Activated CD8-positive, alpha-beta memory T cell treated with anti-CD3 and anti-CD28 coated beads, Interleukin-2, amount 10 ng/mL, durations not matched to agents 7 days and 5 days (primary cell): ENCODE data around the gene PSMD5. TPM values are rescaled to one million over a fixed set of nuclear protein-coding genes. Genes with fewer than 3 reads are reported as not detected.

Experiments
- ATAC-seq: fragments of 150-1000 bp; cut with Tn5 transposase; one replicate; pipeline ENCODE4 v1.10.0; 2021; ENCODE audit warnings: moderate library complexity
- CTCF ChIA-PET: fragments of 350-600 bp; sonication (Branson Sonifier 250); formaldehyde crosslinking; loops from one replicate; lab custom pipeline; 2021; ENCODE audit warnings: antibody characterized with exemption; lab: Charles Lee
- DNase-seq: peaks from one replicate; pipeline ENCODE4 v3.0.0-alpha.2; 2020
- H3K27ac Mint-ChIP-seq: one replicate; pipeline ENCODE4 v1.8.0; 2021; ENCODE audit warnings: mild to moderate bottlenecking, mixed read lengths
- H3K27me3 Mint-ChIP-seq: one replicate; pipeline ENCODE4 v1.8.0; 2021; ENCODE audit warnings: mixed read lengths
- H3K36me3 Mint-ChIP-seq: one replicate; pipeline ENCODE4 v1.8.0; 2021; ENCODE audit warnings: mild to moderate bottlenecking, mixed read lengths
- H3K4me1 Mint-ChIP-seq: one replicate; pipeline ENCODE4 v1.8.0; 2021; ENCODE audit warnings: mixed read lengths
- H3K4me3 Mint-ChIP-seq: one replicate; pipeline ENCODE4 v1.8.0; 2021; ENCODE audit warnings: mild to moderate bottlenecking, moderate library complexity, mixed read lengths
- H3K9me3 Mint-ChIP-seq: one replicate; pipeline ENCODE4 v1.8.0; 2022; ENCODE audit warnings: low read depth, mixed read lengths
- total RNA-seq, 2 experiments: library from RNA; stranded (reverse); gene quantifications; one replicate each; pipeline ENCODE4 v1.2.3, GENCODE V29; 2021

PSMD5 gene
- total RNA-seq, 2 experiments from 2014 or later: 53.6 to 58.9 TPM

- Mint-ChIP-seq H3K4me1 (peaks cover 67% of the 10 kb centered on the region), H3K36me3 (peaks cover 59% of the 10 kb centered on the region), H3K27me3 (no peaks in the 10 kb centered on the region), H3K4me3 (no peak overlapping the region), H3K27ac (peak overlapping the region; percentile 93), H3K9me3 (no peaks in the 10 kb centered on the region)
- ATAC-seq (no peak), DNase-seq (no peak)
- CTCF ChIA-PET: interaction anchor here (0.7 to 2.4 kb wide), 9 partner anchors 17 to 191 kb away, joined by 3 to 22 read pairs (median 3); no protein-coding TSS in a partner anchor
These were observed 30.2 kb upstream of the PSMD5 start for GRCh38 chr9:120872791-120873502.

- CTCF ChIA-PET: interaction anchor here (0.9 to 4.4 kb wide), 12 partner anchors 14 to 202 kb away, joined by 3 to 42 read pairs (median 9); partner anchors contain the start of genes FBXW2 and TRAF1
- Mint-ChIP-seq H3K9me3 (no peaks in the 10 kb centered on the region), H3K4me1 (peaks cover 57% of the 10 kb centered on the region), H3K4me3 (no peak overlapping the region), H3K27ac (peak overlapping the region; percentile 98), H3K36me3 (peaks cover 63% of the 10 kb centered on the region), H3K27me3 (no peaks in the 10 kb centered on the region)
- no peak for ATAC-seq
- DNase-seq: no peak
These were observed 27.5 kb upstream of the PSMD5 start for GRCh38 chr9:120870206-120870605.

- peak overlapping the region; percentile 98 for H3K27ac Mint-ChIP-seq
- H3K9me3 Mint-ChIP-seq: no peaks in the 10 kb centered on the region
- no peak for DNase-seq
- peaks cover 52% of the 10 kb centered on the region for H3K4me1 Mint-ChIP-seq
- CTCF ChIA-PET: interaction anchor here (0.7 to 4.4 kb wide), 18 partner anchors 9 to 202 kb away, joined by 3 to 42 read pairs (median 8); partner anchors contain the start of genes FBXW2 and TRAF1
- peaks cover 63% of the 10 kb centered on the region for H3K36me3 Mint-ChIP-seq
- no peak for ATAC-seq
- peak overlapping the region; percentile 2 for H3K4me3 Mint-ChIP-seq
- H3K27me3 Mint-ChIP-seq: no peaks in the 10 kb centered on the region
These were observed 27.0 kb upstream of the PSMD5 start for GRCh38 chr9:120869726-120870125.

- Mint-ChIP-seq H3K27me3 (no peaks in the 10 kb centered on the region), H3K27ac (peak overlapping the region; percentile 98), H3K4me1 (peaks cover 48% of the 10 kb centered on the region), H3K9me3 (no peaks in the 10 kb centered on the region), H3K36me3 (peaks cover 60% of the 10 kb centered on the region), H3K4me3 (peak overlapping the region; percentile 79)
- no peak for ATAC-seq
- no peak for DNase-seq
- CTCF ChIA-PET: interaction anchor here (0.7 to 4.4 kb wide), 21 partner anchors 9 to 202 kb away, joined by 3 to 42 read pairs (median 6); partner anchors contain the start of genes FBXW2 and TRAF1
These were observed 26.6 kb upstream of the PSMD5 start for GRCh38 chr9:120869360-120869687.

GRCh38 chr9:120868676-120869359 lies 26.1 kb upstream of the PSMD5 start:
- Mint-ChIP-seq H3K9me3 (no peaks in the 10 kb centered on the region), H3K4me3 (peak overlapping the region; percentile 79), H3K4me1 (peaks cover 43% of the 10 kb centered on the region), H3K27ac (peak overlapping the region; percentile 98), H3K27me3 (no peaks in the 10 kb centered on the region), H3K36me3 (peaks cover 60% of the 10 kb centered on the region)
- ATAC-seq: peak; percentile 92
- DNase-seq: peak; percentile 97
- CTCF ChIA-PET: interaction anchor here (0.7 to 4.4 kb wide), 23 partner anchors 10 to 203 kb away, joined by 3 to 42 read pairs (median 6); partner anchors contain the start of genes FBXW2 and TRAF1

GRCh38 chr9:120868339-120868675 lies 25.6 kb upstream of the PSMD5 start:
- ATAC-seq: no peak
- Mint-ChIP-seq H3K36me3 (peaks cover 58% of the 10 kb centered on the region), H3K4me3 (peak overlapping the region; percentile 58), H3K9me3 (no peaks in the 10 kb centered on the region), H3K4me1 (peaks cover 38% of the 10 kb centered on the region), H3K27me3 (no peaks in the 10 kb centered on the region), H3K27ac (peak overlapping the region; percentile 69)
- CTCF ChIA-PET: interaction anchor here (1.0 to 4.4 kb wide), 13 partner anchors 10 to 203 kb away, joined by 3 to 42 read pairs (median 6); partner anchors contain the start of genes FBXW2 and TRAF1
- DNase-seq: no peak

GRCh38 chr9:120867676-120868338 lies 25.1 kb upstream of the PSMD5 start:
- CTCF ChIA-PET: interaction anchor here (1.0 to 4.4 kb wide), 9 partner anchors 11 to 204 kb away, joined by 3 to 42 read pairs (median 5); partner anchors contain the start of gene FBXW2
- Mint-ChIP-seq H3K4me3 (peak overlapping the region; percentile 58), H3K27me3 (no peaks in the 10 kb centered on the region), H3K9me3 (no peaks in the 10 kb centered on the region), H3K27ac (peak overlapping the region; percentile 69), H3K36me3 (peaks cover 56% of the 10 kb centered on the region), H3K4me1 (peaks cover 33% of the 10 kb centered on the region)
- no peak for DNase-seq
- ATAC-seq: no peak

GRCh38 chr9:120866651-120867050 lies 23.9 kb upstream of the PSMD5 start:
- Mint-ChIP-seq H3K36me3 (peaks cover 51% of the 10 kb centered on the region), H3K27ac (no peak overlapping the region), H3K9me3 (no peaks in the 10 kb centered on the region), H3K27me3 (no peaks in the 10 kb centered on the region), H3K4me1 (peaks cover 27% of the 10 kb centered on the region), H3K4me3 (no peak overlapping the region)
- CTCF ChIA-PET: interaction anchor here (2.0 to 4.4 kb wide), 3 partner anchors 20 to 111 kb away, joined by 5 to 42 read pairs (median 8); no protein-coding TSS in a partner anchor
- DNase-seq (no peak), ATAC-seq (no peak)

- H3K9me3 Mint-ChIP-seq: no peaks in the 10 kb centered on the region
- no peak overlapping the region for H3K4me3 Mint-ChIP-seq
- ATAC-seq (no peak), DNase-seq (no peak)
- CTCF ChIA-PET: no interaction called here
- peaks cover 47% of the 10 kb centered on the region for H3K36me3 Mint-ChIP-seq
- H3K4me1 Mint-ChIP-seq: peaks cover 20% of the 10 kb centered on the region
- no peak overlapping the region for H3K27ac Mint-ChIP-seq
- H3K27me3 Mint-ChIP-seq: no peaks in the 10 kb centered on the region
These were observed 23.1 kb upstream of the PSMD5 start for GRCh38 chr9:120865809-120866208.

- H3K4me3 Mint-ChIP-seq: no peak overlapping the region
- peaks cover 18% of the 10 kb centered on the region for H3K4me1 Mint-ChIP-seq
- H3K27ac Mint-ChIP-seq: no peak overlapping the region
- no peaks in the 10 kb centered on the region for H3K9me3 Mint-ChIP-seq
- CTCF ChIA-PET: interaction anchor here (1.3 kb wide), 1 partner anchor 72 kb away, joined by 3 read pairs; no protein-coding TSS in a partner anchor
- no peak for DNase-seq
- H3K36me3 Mint-ChIP-seq: peaks cover 52% of the 10 kb centered on the region
- H3K27me3 Mint-ChIP-seq: no peaks in the 10 kb centered on the region
- no peak for ATAC-seq
These were observed 22.5 kb upstream of the PSMD5 start for GRCh38 chr9:120865176-120865575.

GRCh38 chr9:120864719-120865118 lies 22.0 kb upstream of the PSMD5 start:
- H3K4me3 Mint-ChIP-seq: no peak overlapping the region
- no peaks in the 10 kb centered on the region for H3K9me3 Mint-ChIP-seq
- DNase-seq (no peak), ATAC-seq (no peak)
- H3K4me1 Mint-ChIP-seq: peaks cover 13% of the 10 kb centered on the region
- CTCF ChIA-PET: interaction anchor here (1.3 kb wide), 1 partner anchor 72 kb away, joined by 3 read pairs; no protein-coding TSS in a partner anchor
- no peak overlapping the region for H3K27ac Mint-ChIP-seq
- H3K36me3 Mint-ChIP-seq: peaks cover 55% of the 10 kb centered on the region
- no peaks in the 10 kb centered on the region for H3K27me3 Mint-ChIP-seq

GRCh38 chr9:120863833-120864232 lies 21.1 kb upstream of the PSMD5 start:
- Mint-ChIP-seq H3K4me1 (peaks cover 6% of the 10 kb centered on the region), H3K27ac (no peak overlapping the region), H3K27me3 (no peaks in the 10 kb centered on the region)

GRCh38 chr9:120862452-120862851 lies 19.7 kb upstream of the PSMD5 start:
- Mint-ChIP-seq H3K27me3 (no peaks in the 10 kb centered on the region), H3K36me3 (peaks cover 54% of the 10 kb centered on the region), H3K4me3 (no peak overlapping the region), H3K9me3 (no peaks in the 10 kb centered on the region), H3K27ac (no peak overlapping the region), H3K4me1 (peaks cover 3% of the 10 kb centered on the region)
- ATAC-seq: no peak
- no peak for DNase-seq
- CTCF ChIA-PET: no interaction called here

More at GRCh38 chr9:120863833-120864232, 21.1 kb upstream of the PSMD5 start:
- Mint-ChIP-seq H3K36me3 (peaks cover 56% of the 10 kb centered on the region), H3K4me3 (no peak overlapping the region), H3K9me3 (no peaks in the 10 kb centered on the region)
- no peak for DNase-seq
- CTCF ChIA-PET: interaction anchor here (1.3 kb wide), 1 partner anchor 73 kb away, joined by 3 read pairs; no protein-coding TSS in a partner anchor
- ATAC-seq: no peak
